Activated B cell treated with CpG ODN at 0.5 μM for 24 hours (primary cell): ENCODE results near the gene ATP11B. TPM values are rescaled to one million over a fixed set of nuclear protein-coding genes. Genes with fewer than 3 reads are reported as not detected.

Experiments
- ATAC-seq: fragments of 200-7000 bp; cut with Tn5 transposase; one replicate; pipeline ENCODE4 v1.10.0; 2021; ENCODE audit warnings: low read depth, mild to moderate bottlenecking, moderate library complexity
- CTCF ChIA-PET: fragments of 350-600 bp; sonication (Branson Sonifier 250); formaldehyde crosslinking; loops from one replicate; lab custom pipeline; 2021; ENCODE audit warnings: antibody characterized with exemption; lab: Charles Lee
- POLR2A ChIA-PET: fragments of 350-600 bp; sonication (Branson Sonifier 250); formaldehyde crosslinking; loops from one replicate; lab custom pipeline; 2021; ENCODE audit warnings: antibody characterized with exemption; lab: Charles Lee
- DNase-seq: peaks from one replicate; pipeline ENCODE4 v3.0.0; 2022
- H3K27ac Mint-ChIP-seq: one replicate; pipeline ENCODE4 v1.8.0; 2020; ENCODE audit warnings: mixed read lengths
- H3K27me3 Mint-ChIP-seq: one replicate; pipeline ENCODE4 v1.8.0; 2021; ENCODE audit warnings: mixed read lengths
- H3K36me3 Mint-ChIP-seq: one replicate; pipeline ENCODE4 v1.8.0; 2021; ENCODE audit warnings: low read depth, mixed read lengths
- H3K4me1 Mint-ChIP-seq: one replicate; pipeline ENCODE4 v1.8.0; 2021; ENCODE audit warnings: mixed read lengths
- H3K4me3 Mint-ChIP-seq: one replicate; pipeline ENCODE4 v1.8.0; 2020; ENCODE audit warnings: mild to moderate bottlenecking, mixed read lengths
- H3K9me3 Mint-ChIP-seq: one replicate; pipeline ENCODE4 v1.8.0; 2020; ENCODE audit warnings: mixed read lengths
- intact Hi-C: fragments of 100-400 bp; cut with micrococcal nuclease; formaldehyde crosslinking; loops from one replicate; pipeline ENCODE4 v1.15.1; 2024
- total RNA-seq: library from RNA; stranded (reverse); gene quantifications from 2 replicates; pipeline ENCODE4 v1.2.3, GENCODE V29; 2022
- TF ChIP-seq, protein P1 (sequence below): fragments of 200-600 bp; IDR thresholded peaks from one replicate; pipeline ENCODE4 v1.8.0; 2022; ENCODE audit warnings: antibody characterized with exemption, mild to moderate bottlenecking

ATP11B gene
- total RNA-seq, 1 donor from 2014 or later: 93.3 TPM

DNA sequence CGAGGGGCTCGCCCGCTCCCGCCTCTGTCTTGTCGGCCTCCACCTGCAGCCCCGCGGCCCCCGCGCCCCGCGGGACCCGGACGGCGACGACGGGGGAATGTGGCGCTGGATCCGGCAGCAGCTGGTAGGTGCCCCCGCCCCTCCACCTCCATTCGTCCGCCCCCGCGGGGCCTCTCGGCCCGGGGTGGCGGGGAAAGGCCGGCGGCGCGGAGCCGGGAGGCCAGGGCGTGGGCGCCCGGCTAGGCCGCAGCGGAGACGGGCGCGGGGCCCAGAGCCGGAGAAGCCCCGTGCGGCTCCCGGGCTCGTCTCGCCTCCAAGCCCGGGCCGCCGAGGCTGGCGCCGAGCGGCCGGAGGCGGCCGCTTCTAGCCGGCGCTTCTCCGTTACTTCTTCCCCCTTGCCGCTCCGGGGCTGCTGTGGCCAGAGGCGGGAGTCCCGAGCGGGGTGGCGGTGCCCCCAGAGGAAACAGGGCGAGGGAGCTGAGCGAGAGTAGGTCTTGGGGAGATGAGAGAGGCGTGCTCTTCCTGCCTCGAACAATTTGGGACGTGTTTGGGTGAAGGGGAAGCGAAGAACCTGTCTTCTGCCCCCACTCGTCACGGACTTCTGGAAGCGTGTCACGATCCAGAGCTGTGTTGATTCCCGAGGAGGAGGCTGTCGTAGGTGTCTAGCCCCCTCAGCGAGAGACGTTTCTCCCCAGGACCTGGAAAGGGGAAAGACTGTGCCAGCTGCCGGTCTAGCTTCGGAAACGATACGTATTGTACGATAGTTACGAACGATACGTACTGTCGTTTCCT is 555 bp downstream of the ATP11B start:
- CTCF ChIA-PET: interaction anchor here (1.1 to 3.5 kb wide), 2 partner anchors 63 to 79 kb away, joined by 3 to 25 read pairs; no protein-coding TSS in a partner anchor
- peaks cover 42% of the 10 kb centered on the region for H3K4me1 Mint-ChIP-seq
- peaks cover 19% of the 10 kb centered on the region for H3K36me3 Mint-ChIP-seq
- peak; percentile 46 for ATAC-seq
- H3K9me3 Mint-ChIP-seq: no peaks in the 10 kb centered on the region
- DNase-seq: no peak
- TF ChIP-seq, protein P1, sequence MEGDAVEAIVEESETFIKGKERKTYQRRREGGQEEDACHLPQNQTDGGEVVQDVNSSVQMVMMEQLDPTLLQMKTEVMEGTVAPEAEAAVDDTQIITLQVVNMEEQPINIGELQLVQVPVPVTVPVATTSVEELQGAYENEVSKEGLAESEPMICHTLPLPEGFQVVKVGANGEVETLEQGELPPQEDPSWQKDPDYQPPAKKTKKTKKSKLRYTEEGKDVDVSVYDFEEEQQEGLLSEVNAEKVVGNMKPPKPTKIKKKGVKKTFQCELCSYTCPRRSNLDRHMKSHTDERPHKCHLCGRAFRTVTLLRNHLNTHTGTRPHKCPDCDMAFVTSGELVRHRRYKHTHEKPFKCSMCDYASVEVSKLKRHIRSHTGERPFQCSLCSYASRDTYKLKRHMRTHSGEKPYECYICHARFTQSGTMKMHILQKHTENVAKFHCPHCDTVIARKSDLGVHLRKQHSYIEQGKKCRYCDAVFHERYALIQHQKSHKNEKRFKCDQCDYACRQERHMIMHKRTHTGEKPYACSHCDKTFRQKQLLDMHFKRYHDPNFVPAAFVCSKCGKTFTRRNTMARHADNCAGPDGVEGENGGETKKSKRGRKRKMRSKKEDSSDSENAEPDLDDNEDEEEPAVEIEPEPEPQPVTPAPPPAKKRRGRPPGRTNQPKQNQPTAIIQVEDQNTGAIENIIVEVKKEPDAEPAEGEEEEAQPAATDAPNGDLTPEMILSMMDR: no peak
- intact Hi-C loops: loop anchor here (1.0 to 5.0 kb wide), 8 partner anchors 8 to 1882 kb away; partner anchors contain the start of genes DCUN1D1, FXR1 and MCCC1
- H3K4me3 Mint-ChIP-seq: peak overlapping the region; percentile 93
- H3K27ac Mint-ChIP-seq: peak overlapping the region; percentile 96
- POLR2A ChIA-PET: interaction anchor here (0.5 to 2.2 kb wide), 8 partner anchors 22 to 1881 kb away, joined by 3 to 13 read pairs (median 6); partner anchors contain the start of gene FXR1
- H3K27me3 Mint-ChIP-seq: no peaks in the 10 kb centered on the region

DNA sequence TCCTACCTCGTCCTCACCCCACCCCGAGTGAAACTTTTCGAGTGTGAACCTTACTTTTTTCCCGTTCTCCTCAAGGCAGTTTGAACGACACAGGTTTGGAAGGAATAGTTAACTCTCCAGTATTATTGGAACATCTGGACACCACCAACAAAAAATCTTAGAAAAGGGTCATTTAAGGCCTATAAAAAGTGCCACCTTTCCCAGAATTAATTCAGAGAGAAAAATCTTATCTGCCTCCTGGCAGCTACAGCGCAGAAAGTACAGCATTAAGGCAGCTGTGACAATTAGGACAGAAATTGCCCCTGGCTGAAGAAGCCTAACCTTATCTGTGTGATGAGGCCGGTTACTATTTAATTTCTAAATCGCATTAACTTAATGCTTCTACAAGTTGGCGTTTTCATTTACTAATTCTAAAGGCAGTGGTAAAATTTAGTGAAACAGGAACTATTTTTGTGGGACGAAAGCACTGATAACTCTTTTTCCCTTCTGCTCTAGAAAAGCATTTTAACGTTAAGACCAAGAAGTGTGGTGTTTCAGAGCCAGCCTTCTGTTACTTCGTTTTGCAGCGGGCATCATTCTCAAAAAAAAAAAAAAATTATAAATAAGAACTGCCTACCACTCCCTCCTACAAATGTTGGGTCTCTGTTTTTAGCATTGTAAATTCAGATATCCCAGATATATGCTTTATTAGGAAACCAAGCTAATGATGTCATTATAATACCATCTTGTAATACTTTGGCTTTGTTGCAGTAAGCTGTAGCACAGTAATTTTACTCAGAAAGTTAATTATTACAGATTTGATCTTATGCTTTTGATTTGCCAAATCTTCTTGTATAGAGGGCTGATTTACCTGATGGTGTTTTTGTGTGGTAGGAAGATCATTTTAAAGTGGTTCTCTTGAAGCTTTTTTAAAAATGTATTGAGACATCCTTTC is 1.4 kb downstream of the ATP11B start:
- intact Hi-C loops: loop anchor here (1.0 to 5.0 kb wide), 7 partner anchors 8 to 1882 kb away; partner anchors contain the start of genes DCUN1D1, FXR1 and MCCC1
- POLR2A ChIA-PET: interaction anchor here (0.5 to 2.2 kb wide), 6 partner anchors 21 to 1882 kb away, joined by 3 to 13 read pairs (median 5); partner anchors contain the start of gene FXR1
- H3K9me3 Mint-ChIP-seq: no peaks in the 10 kb centered on the region
- TF ChIP-seq, protein P1: no peak
- H3K4me1 Mint-ChIP-seq: peaks cover 42% of the 10 kb centered on the region
- peak overlapping the region; percentile 96 for H3K27ac Mint-ChIP-seq
- DNase-seq: no peak
- H3K4me3 Mint-ChIP-seq: peak overlapping the region; percentile 93
- H3K27me3 Mint-ChIP-seq: no peaks in the 10 kb centered on the region
- CTCF ChIA-PET: interaction anchor here (1.1 to 3.5 kb wide), 2 partner anchors 64 to 80 kb away, joined by 3 to 25 read pairs; no protein-coding TSS in a partner anchor
- H3K36me3 Mint-ChIP-seq: peaks cover 19% of the 10 kb centered on the region
- ATAC-seq: no peak

DNA sequence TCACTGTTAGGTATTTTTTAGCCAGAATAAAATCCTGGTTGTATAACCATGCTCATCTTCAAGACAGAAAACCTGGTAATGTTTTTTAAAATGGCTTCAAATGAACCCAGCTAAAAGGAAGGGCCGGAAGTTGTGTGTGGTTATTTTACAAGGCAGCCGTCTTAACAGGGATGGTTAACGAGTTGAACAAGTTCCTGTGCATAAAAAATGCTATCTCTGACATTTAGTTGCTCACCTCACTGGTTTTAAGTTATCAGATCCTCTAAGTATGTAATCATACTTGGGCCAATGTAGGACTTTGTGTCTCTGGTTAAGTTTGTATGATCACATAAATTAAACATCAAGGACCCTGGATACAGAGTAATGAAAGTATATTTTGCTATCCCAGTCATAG is 2.1 kb downstream of the ATP11B start:
- DNase-seq: no peak
- Mint-ChIP-seq H3K9me3 (no peaks in the 10 kb centered on the region), H3K4me1 (peaks cover 42% of the 10 kb centered on the region), H3K27ac (peak overlapping the region; percentile 96), H3K4me3 (peak overlapping the region; percentile 93), H3K27me3 (no peaks in the 10 kb centered on the region), H3K36me3 (peaks cover 19% of the 10 kb centered on the region)
- ChIA-PET CTCF (interaction anchor here (3.5 kb wide), 1 partner anchor 81 kb away, joined by 25 read pairs; no protein-coding TSS in a partner anchor), POLR2A (interaction anchor here (0.6 to 0.7 kb wide), 2 partner anchors 72 to 1883 kb away, joined by 3 read pairs; partner anchors contain the start of gene FXR1)
- TF ChIP-seq, protein P1: no peak
- no peak for ATAC-seq
- intact Hi-C loops: loop anchor here (2.0 kb wide), 3 partner anchors 13 to 81 kb away; no protein-coding TSS in a partner anchor

DNA sequence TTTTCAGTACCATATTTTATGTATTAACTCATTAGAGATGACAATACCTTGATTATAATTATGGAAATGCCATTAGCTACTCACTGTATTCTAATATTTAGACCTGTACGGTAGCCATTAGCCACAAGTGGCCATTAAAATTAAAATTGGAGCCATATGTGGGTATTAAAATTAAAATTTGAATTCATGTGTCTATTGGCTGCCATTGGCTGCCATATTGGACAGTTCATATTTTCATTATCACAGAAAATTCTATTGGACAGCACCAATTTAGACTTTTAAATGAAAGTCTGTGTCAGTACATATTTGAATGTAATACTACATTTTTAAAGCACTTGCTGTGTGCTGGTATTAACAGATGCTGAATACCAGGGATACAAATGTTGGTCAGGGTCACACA is 3.0 kb downstream of the ATP11B start:
- ChIA-PET CTCF (no interaction called here), POLR2A (no interaction called here)
- TF ChIP-seq, protein P1: no peak
- ATAC-seq: no peak
- H3K36me3 Mint-ChIP-seq: peaks cover 19% of the 10 kb centered on the region
- peaks cover 42% of the 10 kb centered on the region for H3K4me1 Mint-ChIP-seq
- H3K4me3 Mint-ChIP-seq: no peak overlapping the region
- DNase-seq: no peak
- peak overlapping the region; percentile 1 for H3K27ac Mint-ChIP-seq
- H3K9me3 Mint-ChIP-seq: no peaks in the 10 kb centered on the region
- intact Hi-C loops: no loop called here
- no peaks in the 10 kb centered on the region for H3K27me3 Mint-ChIP-seq
